ENCODE measurements around the gene TMEM178A.

- TF ChIP-seq CEBPB (IDR thresholded peaks at IDR 0.05; ENCODE audit: low read depth, low read length) (no peak), POLR2A (IDR thresholded peaks at IDR 0.05; ENCODE audit: low read depth, low read length) (no peak), CTCF (conservative IDR thresholded peaks at IDR 0.05; ENCODE audit: low read depth, low read length) (no peak)
Measured at GRCh38 chr2:39715095-39715494, 49.4 kb downstream of the TMEM178A start.

Data from IMR-90 (cell line).